IMR-90 (cell line): ENCODE measurements around the gene COL12A1. TPM values are rescaled to one million over a fixed set of nuclear protein-coding genes. Genes with fewer than 3 reads are reported as not detected.

ENCODE experiments used
- ATAC-seq: fragments of 200-7000 bp; cut with Tn5 transposase; 2 replicates; pipeline ENCODE4 v1.9.1; 2020; ENCODE audit warnings: low read depth, mild to moderate bottlenecking, moderate library complexity
- BruUV-seq: library from RNA; stranded (reverse); fragments of 400-500 nt; replicated peaks from 2 replicates; lab custom pipeline; 2021; lab: Mats Ljungman, UMichigan
- CTCF ChIA-PET: fragments of 300-600 bp; formaldehyde crosslinking; extraction: SDS; loops from one replicate; lab custom pipeline; 2021; ENCODE audit warnings: antibody characterized with exemption; lab: Yijun Ruan, JAX
- POLR2A ChIA-PET: fragments of 300-600 bp; sonication (Branson Sonifier 250); formaldehyde crosslinking; loops from one replicate; lab custom pipeline; 2022; ENCODE audit warnings: antibody characterized with exemption; ENCODE audit not compliant: unreplicated experiment; lab: Charles Lee
- DNase-seq: peaks from one replicate; pipeline ENCODE4 v3.0.0; 2013
- H2AFZ ChIP-seq: replicated peaks from 2 replicates; pipeline ENCODE3; 2013; ENCODE audit warnings: low read length, mild to moderate bottlenecking; ENCODE audit not compliant: poor library complexity
- H2AK5ac ChIP-seq: 2 replicates; pipeline ENCODE4 v1.6.1; 2013; ENCODE audit warnings: low read depth, low read length, inconsistent platforms
- H2AK9ac ChIP-seq: replicated peaks from 2 replicates; pipeline ENCODE3; 2013; ENCODE audit warnings: mild to moderate bottlenecking, low read depth, low read length, moderate library complexity; ENCODE audit not compliant: poor library complexity
- H2BK120ac ChIP-seq: 2 replicates; pipeline ENCODE4 v1.6.1; 2013; ENCODE audit warnings: low read depth, low read length, inconsistent platforms
- H2BK15ac ChIP-seq: 3 replicates; pipeline ENCODE4 v1.6.1; 2013; ENCODE audit warnings: low read depth, low read length, inconsistent platforms
- H2BK20ac ChIP-seq: 2 replicates; pipeline ENCODE4 v1.6.1; 2013; ENCODE audit warnings: low read depth, mild to moderate bottlenecking, inconsistent platforms, low read length, moderate library complexity
- H2BK5ac ChIP-seq: 2 replicates; pipeline ENCODE4 v1.6.1; 2013; ENCODE audit warnings: mild to moderate bottlenecking, low read depth, low read length, inconsistent platforms; ENCODE audit not compliant: poor library complexity, severe bottlenecking
- H3K14ac ChIP-seq: replicated peaks from 2 replicates; pipeline ENCODE4 v1.6.1; 2013; ENCODE audit warnings: low read depth, low read length, inconsistent platforms
- H3K18ac ChIP-seq: 2 replicates; pipeline ENCODE4 v1.6.1; 2013; ENCODE audit warnings: low read depth, low read length, control low read depth
- H3K23ac ChIP-seq: 2 replicates; pipeline ENCODE4 v1.6.1; 2013; ENCODE audit warnings: low read depth, low read length, inconsistent platforms
- H3K27ac ChIP-seq: 2 replicates; pipeline ENCODE4 v1.5.1; 2013; ENCODE audit warnings: mild to moderate bottlenecking, control low read depth, low read length; ENCODE audit not compliant: insufficient read depth
- H3K27me3 ChIP-seq: 2 replicates; pipeline ENCODE4 v1.6.1; 2013; ENCODE audit warnings: low read length; ENCODE audit not compliant: control insufficient read depth, insufficient read depth
- H3K36me3 ChIP-seq: 2 replicates; pipeline ENCODE4 v1.6.1; 2013; ENCODE audit warnings: low read length, mixed read lengths; ENCODE audit not compliant: control insufficient read depth, insufficient read depth
- H3K4ac ChIP-seq: 2 replicates; pipeline ENCODE4 v1.6.1; 2013; ENCODE audit warnings: low read depth, low read length, inconsistent platforms
- H3K4me1 ChIP-seq: 2 replicates; pipeline ENCODE4 v1.6.1; 2013; ENCODE audit warnings: low read length, mixed read lengths; ENCODE audit not compliant: control insufficient read depth, insufficient read depth
- H3K4me2 ChIP-seq: 2 replicates; pipeline ENCODE4 v1.6.1; 2013; ENCODE audit warnings: low read depth, mild to moderate bottlenecking, control low read depth, low read length, moderate library complexity
- H3K4me3 ChIP-seq: 2 replicates; pipeline ENCODE4 v1.5.1; 2013; ENCODE audit warnings: low read depth, mild to moderate bottlenecking, control low read depth, low read length, moderate library complexity; ENCODE audit not compliant: insufficient read depth
- H3K56ac ChIP-seq: 2 replicates; pipeline ENCODE4 v1.6.1; 2013; ENCODE audit warnings: low read length, inconsistent platforms; ENCODE audit not compliant: insufficient read depth; ENCODE audit errors: extremely low read depth
- H3K79me1 ChIP-seq, 2 experiments: 2 replicates each; pipeline ENCODE4 v1.6.1; 2013; ENCODE audit warnings: low read length in 2 of 2, inconsistent platforms in 1 of 2, low read depth in 1 of 2
- H3K9ac ChIP-seq: 2 replicates; pipeline ENCODE4 v1.6.1; 2013; ENCODE audit warnings: low read depth, low read length, control low read depth
- H3K9me1 ChIP-seq: 2 replicates; pipeline ENCODE4 v1.6.1; 2013; ENCODE audit warnings: low read length, inconsistent platforms; ENCODE audit not compliant: insufficient read depth
- H3K9me3 ChIP-seq: 2 replicates; pipeline ENCODE4 v1.6.1; 2013; ENCODE audit warnings: low read length; ENCODE audit not compliant: control insufficient read depth, insufficient read depth
- H4K20me1 ChIP-seq: 2 replicates; pipeline ENCODE4 v1.6.1; 2013; ENCODE audit warnings: low read length, inconsistent platforms; ENCODE audit not compliant: insufficient read depth
- H4K5ac ChIP-seq: 2 replicates; pipeline ENCODE4 v1.6.1; 2013; ENCODE audit warnings: mild to moderate bottlenecking, low read depth, low read length, control low read depth
- H4K8ac ChIP-seq, 2 experiments: 2 replicates each; pipeline ENCODE4 v1.6.1; 2013; ENCODE audit warnings: low read depth in 2 of 2, low read length in 2 of 2, control low read depth in 1 of 2, inconsistent platforms in 1 of 2
- H4K91ac ChIP-seq: 2 replicates; pipeline ENCODE4 v1.6.1; 2013; ENCODE audit warnings: low read depth, low read length, inconsistent platforms; ENCODE audit not compliant: insufficient read depth
- BHLHE40 ChIP-seq: fragments of 150-350 bp; IDR thresholded peaks from 2 replicates; pipeline ENCODE4 v1.6.1; 2016; ENCODE audit warnings: mild to moderate bottlenecking, low read depth, low read length
- CEBPB ChIP-seq: IDR thresholded peaks from 2 replicates; pipeline ENCODE4 v1.6.1; 2012; ENCODE audit warnings: low read depth, low read length, improper control_type of control experiment
- CHD1 ChIP-seq: IDR thresholded peaks from 2 replicates; pipeline ENCODE4 v1.6.1; 2012; ENCODE audit warnings: low read depth, low read length, improper control_type of control experiment
- MAFK ChIP-seq: IDR thresholded peaks from 2 replicates; pipeline ENCODE4 v1.6.1; 2012; ENCODE audit warnings: low read depth, low read length, improper control_type of control experiment
- MAZ ChIP-seq: IDR thresholded peaks from 2 replicates; pipeline ENCODE4 v1.6.1; 2012; ENCODE audit warnings: low read depth, mild to moderate bottlenecking, low read length, improper control_type of control experiment, moderate library complexity, borderline replicate concordance
- MXI1 ChIP-seq: IDR thresholded peaks from 2 replicates; pipeline ENCODE4 v1.6.1; 2012; ENCODE audit warnings: low read depth, mild to moderate bottlenecking, low read length, moderate library complexity, borderline replicate concordance
- NFE2L2 ChIP-seq: fragments of 150-350 bp; IDR thresholded peaks from 2 replicates; pipeline ENCODE4 v1.6.1; 2016; ENCODE audit warnings: low read depth, mild to moderate bottlenecking, low read length
- POLR2A ChIP-seq: IDR thresholded peaks from 2 replicates; pipeline ENCODE4 v1.6.1; 2012; ENCODE audit warnings: mild to moderate bottlenecking, low read depth, low read length
- RAD21 ChIP-seq: IDR thresholded peaks from 2 replicates; pipeline ENCODE4 v1.6.1; 2012; ENCODE audit warnings: low read length, improper control_type of control experiment
- RCOR1 ChIP-seq: IDR thresholded peaks from 2 replicates; pipeline ENCODE4 v1.6.1; 2012; ENCODE audit warnings: mild to moderate bottlenecking, low read length, improper control_type of control experiment; ENCODE audit not compliant: insufficient replicate concordance
- RFX5 ChIP-seq: IDR thresholded peaks from 2 replicates; pipeline ENCODE4 v1.8.0; 2012; ENCODE audit warnings: low read depth, mild to moderate bottlenecking, low read length, moderate library complexity
- SMC3 ChIP-seq: fragments of 150-350 bp; IDR thresholded peaks from 2 replicates; pipeline ENCODE4 v1.6.1; 2016; ENCODE audit warnings: low read depth, mild to moderate bottlenecking, antibody characterized with exemption, low read length, moderate library complexity
- WGBS, 2 experiments: methylation state at CpG; one replicate each; pipeline versions ENCODE4 v1.1.5 to v1.1.7; 2013; ENCODE audit warnings: missing lambda C conversion rate in 2 of 2; ENCODE audit not compliant: insufficient read length in 1 of 2; ENCODE audit errors: extremely low coverage in 2 of 2; 5-methylcytosine and 5-hydroxymethylcytosine counted together
- dilution Hi-C: fragments of 300-500 bp; cut with HindIII; formaldehyde crosslinking; loops from one replicate; pipeline ENCODE4 v1.14.3; 2018; ENCODE audit warnings: low sequenced_read_pairs; ENCODE audit not compliant: unreplicated experiment
- in situ Hi-C: fragments of 300-500 bp; cut with MboI; formaldehyde crosslinking; loops from 3 replicates; pipeline ENCODE4 v1.14.3; 2019; ENCODE audit warnings: low sequenced_read_pairs, inconsistent platforms, mixed read lengths
- intact Hi-C: fragments of 100-400 bp; cut with micrococcal nuclease; formaldehyde crosslinking; loops from 2 replicates; pipeline ENCODE4 v1.10.0; 2022
- polyA plus RNA-seq, 3 experiments: library from polyadenylated mRNA; depleted of rRNA; stranded (reverse); fragments of >200 nt; gene quantifications; 2 replicates each; pipeline ENCODE4 v1.2.3, GENCODE V29; 2012; ENCODE audit warnings: low replicate concordance in 1 of 3
- total RNA-seq: library from RNA; depleted of rRNA; stranded (reverse); fragments of >200 nt; gene quantifications from 2 replicates; pipeline ENCODE4 v1.2.3, GENCODE V29; 2012
- TF ChIP-seq, protein P1 (sequence below): fragments of 150-350 bp; IDR thresholded peaks from 2 replicates; pipeline ENCODE4 v1.6.1; 2016; ENCODE audit warnings: low read depth, mild to moderate bottlenecking, low read length, moderate library complexity, borderline replicate concordance
- TF ChIP-seq, protein P2 (sequence below): fragments of 150-350 bp; IDR thresholded peaks from 2 replicates; pipeline ENCODE4 v1.6.1; 2017; ENCODE audit warnings: mild to moderate bottlenecking, antibody characterized with exemption, low read length, low read depth
- TF ChIP-seq, protein P3 (sequence below): conservative IDR thresholded peaks from 2 replicates; pipeline ENCODE4 v1.5.1; 2012; ENCODE audit warnings: mild to moderate bottlenecking, low read depth, low read length, improper control_type of control experiment

Gene COL12A1
- total and polyA plus RNA-seq, 2 of the 4 experiments (the other 2 are of a cell fraction) = 350 to 452 TPM

DNA sequence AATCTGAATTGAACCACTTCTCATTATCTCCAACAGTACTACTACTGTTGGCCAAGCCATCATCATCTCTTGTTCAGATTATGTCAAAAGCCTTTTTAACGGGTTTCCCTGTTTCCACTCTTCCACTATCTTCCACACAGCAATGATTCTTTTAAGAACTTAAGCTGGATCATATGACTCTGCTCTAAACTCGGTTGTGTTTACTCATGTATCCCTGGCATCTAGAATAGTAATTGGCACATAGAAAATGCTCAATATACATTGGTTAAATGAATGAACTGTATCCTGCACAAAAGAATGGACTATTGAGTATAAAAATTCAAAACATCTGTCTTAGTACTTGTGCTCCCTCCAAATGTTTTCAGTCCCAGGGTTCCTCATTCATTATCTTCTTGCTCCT lies 40.5 kb upstream of the COL12A1 start:
- TF ChIP-seq MAZ (no peak), CEBPB (no peak), NFE2L2 (no peak), RAD21 (no peak), RFX5 (no peak), BHLHE40 (no peak), MXI1 (no peak), SMC3 (no peak), RCOR1 (no peak), POLR2A (no peak), MAFK (no peak), CHD1 (no peak)
- TF ChIP-seq, protein P1, sequence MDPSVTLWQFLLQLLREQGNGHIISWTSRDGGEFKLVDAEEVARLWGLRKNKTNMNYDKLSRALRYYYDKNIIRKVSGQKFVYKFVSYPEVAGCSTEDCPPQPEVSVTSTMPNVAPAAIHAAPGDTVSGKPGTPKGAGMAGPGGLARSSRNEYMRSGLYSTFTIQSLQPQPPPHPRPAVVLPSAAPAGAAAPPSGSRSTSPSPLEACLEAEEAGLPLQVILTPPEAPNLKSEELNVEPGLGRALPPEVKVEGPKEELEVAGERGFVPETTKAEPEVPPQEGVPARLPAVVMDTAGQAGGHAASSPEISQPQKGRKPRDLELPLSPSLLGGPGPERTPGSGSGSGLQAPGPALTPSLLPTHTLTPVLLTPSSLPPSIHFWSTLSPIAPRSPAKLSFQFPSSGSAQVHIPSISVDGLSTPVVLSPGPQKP = no peak
- TF ChIP-seq, protein P2, sequence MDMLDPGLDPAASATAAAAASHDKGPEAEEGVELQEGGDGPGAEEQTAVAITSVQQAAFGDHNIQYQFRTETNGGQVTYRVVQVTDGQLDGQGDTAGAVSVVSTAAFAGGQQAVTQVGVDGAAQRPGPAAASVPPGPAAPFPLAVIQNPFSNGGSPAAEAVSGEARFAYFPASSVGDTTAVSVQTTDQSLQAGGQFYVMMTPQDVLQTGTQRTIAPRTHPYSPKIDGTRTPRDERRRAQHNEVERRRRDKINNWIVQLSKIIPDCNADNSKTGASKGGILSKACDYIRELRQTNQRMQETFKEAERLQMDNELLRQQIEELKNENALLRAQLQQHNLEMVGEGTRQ = no peak
- TF ChIP-seq, protein P3, sequence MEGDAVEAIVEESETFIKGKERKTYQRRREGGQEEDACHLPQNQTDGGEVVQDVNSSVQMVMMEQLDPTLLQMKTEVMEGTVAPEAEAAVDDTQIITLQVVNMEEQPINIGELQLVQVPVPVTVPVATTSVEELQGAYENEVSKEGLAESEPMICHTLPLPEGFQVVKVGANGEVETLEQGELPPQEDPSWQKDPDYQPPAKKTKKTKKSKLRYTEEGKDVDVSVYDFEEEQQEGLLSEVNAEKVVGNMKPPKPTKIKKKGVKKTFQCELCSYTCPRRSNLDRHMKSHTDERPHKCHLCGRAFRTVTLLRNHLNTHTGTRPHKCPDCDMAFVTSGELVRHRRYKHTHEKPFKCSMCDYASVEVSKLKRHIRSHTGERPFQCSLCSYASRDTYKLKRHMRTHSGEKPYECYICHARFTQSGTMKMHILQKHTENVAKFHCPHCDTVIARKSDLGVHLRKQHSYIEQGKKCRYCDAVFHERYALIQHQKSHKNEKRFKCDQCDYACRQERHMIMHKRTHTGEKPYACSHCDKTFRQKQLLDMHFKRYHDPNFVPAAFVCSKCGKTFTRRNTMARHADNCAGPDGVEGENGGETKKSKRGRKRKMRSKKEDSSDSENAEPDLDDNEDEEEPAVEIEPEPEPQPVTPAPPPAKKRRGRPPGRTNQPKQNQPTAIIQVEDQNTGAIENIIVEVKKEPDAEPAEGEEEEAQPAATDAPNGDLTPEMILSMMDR = no peak
- no peak for ATAC-seq
- no CpG with 5 or more reads among the region's 2 CpGs for WGBS, 2 experiments

More for the DNA sequence above, 40.5 kb upstream of the COL12A1 start:
- Histone ChIP-seq H3K4ac (no peak overlapping the region), H3K27ac (no peak overlapping the region), H3K9me1 (no peaks in the 10 kb centered on the region), H2BK15ac (no peak overlapping the region), H3K4me1 (no peaks in the 10 kb centered on the region), H2AFZ (no peak overlapping the region), H2AK9ac (no peak overlapping the region), H3K79me1 (peaks cover 7 to 9% of the 10 kb centered on the region in 2 experiments), H3K4me2 (no peak overlapping the region), H3K36me3 (0 out of 2 replicates have a peak, but pooled peaks cover 1% of the 10 kb centered on the region), H2BK20ac (no peak overlapping the region), H2BK120ac (no peak overlapping the region), H3K18ac (no peak overlapping the region), H3K9me3 (no peaks in the 10 kb centered on the region), H3K9ac (no peak overlapping the region), H4K5ac (no peak overlapping the region), H2BK5ac (no peak overlapping the region), H4K91ac (no peak overlapping the region), H4K20me1 (no peaks in the 10 kb centered on the region; the same call in 1 of the 2 replicates), H3K4me3 (no peak overlapping the region), H3K27me3 (no peaks in the 10 kb centered on the region), H3K14ac (no peak overlapping the region), H2AK5ac (no peak overlapping the region), H3K23ac (no peak overlapping the region), H4K8ac (no peak overlapping the region), H3K56ac (no peak overlapping the region)
- dilution Hi-C loops = no loop called here
- ChIA-PET CTCF (no interaction called here), POLR2A (no interaction called here)
- intact Hi-C loops = no loop called here
- DNase-seq = no peak
- no TSS peak for BruUV-seq
- in situ Hi-C loops = no loop called here
